SK-N-DZ (cell line): ENCODE results near the gene PDHX.

Experiments used
- DNase-seq: peaks from one replicate; pipeline ENCODE4 v3.0.0-alpha.2; 2015; ENCODE audit warnings: low spot score
- small RNA-seq, 2 experiments: library from RNA; depleted of rRNA; stranded (forward); fragments of <200 nt; gene quantifications; one replicate each; pipeline ENCODE3, GENCODE V24; 2014

The PDHX gene

GRCh38 chr11:35045236-35045820 lies 128.9 kb downstream of the PDHX start:
- no peak for DNase-seq

Small RNA genes lying within 50 kb of the gene (small RNA-seq; reads per million reads assigned to genes)
- gene MIR1343 = 0 reads per million in 2 experiments
